Astrocyte of the spinal cord (primary cell): ENCODE measurements around the gene ADAMTS14.

ENCODE experiments used
- DNase-seq: peaks from one replicate; pipeline ENCODE4 v3.0.0; 2011; ENCODE audit warnings: low read depth, low spot score
- H3K4me3 ChIP-seq: 2 replicates; pipeline ENCODE4 v1.5.1; 2011; ENCODE audit warnings: low read depth, mild to moderate bottlenecking, low read length, moderate library complexity
- CTCF ChIP-seq: IDR thresholded peaks from 2 replicates; pipeline ENCODE4 v1.5.1; 2012; ENCODE audit warnings: low read depth, mild to moderate bottlenecking, low read length, inconsistent platforms
- in situ Hi-C: cut with HindIII; loops from 2 replicates; pipeline ENCODE4 v1.10.0; 2017; ENCODE audit warnings: low sequenced_read_pairs

Gene ADAMTS14

GRCh38 chr10:70680899-70681730 lies 8.8 kb downstream of the ADAMTS14 start:
- no peak overlapping the region for H3K4me3 ChIP-seq
- no peak for TF ChIP-seq CTCF
- in situ Hi-C loops, result no loop called here
- DNase-seq, result no peak

GRCh38 chr10:70681731-70682005 lies 9.4 kb downstream of the ADAMTS14 start:
- DNase-seq, result no peak
- H3K4me3 ChIP-seq, result no peak overlapping the region
- no peak for TF ChIP-seq CTCF
- in situ Hi-C loops, result no loop called here

DNA sequence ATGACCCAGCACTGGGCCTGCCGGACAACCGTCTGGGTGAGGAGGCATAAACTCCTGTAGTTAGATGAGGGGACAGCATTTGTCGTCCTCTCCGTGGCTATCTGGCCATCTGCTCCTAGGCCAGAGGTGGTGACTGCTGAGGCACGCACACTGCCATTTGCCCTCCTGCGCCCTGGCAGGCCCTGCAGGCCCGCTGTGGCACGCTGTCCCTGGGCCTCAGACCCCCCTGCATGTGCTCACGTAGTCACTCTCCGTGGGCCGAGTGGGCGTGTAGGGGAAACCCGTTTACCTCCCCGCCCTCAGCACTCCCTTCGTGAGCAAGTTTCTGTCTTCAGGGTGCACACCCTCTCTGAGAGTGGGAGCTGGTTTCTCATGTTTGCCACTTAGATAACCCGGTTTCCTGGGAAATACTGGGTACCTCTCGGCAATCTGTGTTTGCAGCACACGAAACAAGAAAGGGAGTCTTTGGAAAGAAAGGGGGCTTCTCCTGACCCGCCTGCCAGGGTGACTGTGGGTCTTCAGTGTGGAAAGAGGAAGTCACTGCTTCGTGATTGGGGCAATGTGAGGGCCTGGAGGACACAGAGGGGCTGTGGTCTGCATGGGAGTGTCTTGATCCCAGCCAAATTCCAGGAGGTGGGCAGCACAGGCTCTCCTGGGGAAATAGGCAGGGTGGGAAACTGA lies 10.8 kb downstream of the ADAMTS14 start:
- no peak overlapping the region for H3K4me3 ChIP-seq
- no peak for TF ChIP-seq CTCF
- DNase-seq, result no peak
- in situ Hi-C loops, result no loop called here

GRCh38 chr10:70683601-70683934 lies 11.3 kb downstream of the ADAMTS14 start:
- in situ Hi-C loops, result no loop called here
- DNase-seq, result no peak
- no peak overlapping the region for H3K4me3 ChIP-seq
- no peak for TF ChIP-seq CTCF

- DNase-seq, result no peak
- no peak overlapping the region for H3K4me3 ChIP-seq
- no peak for TF ChIP-seq CTCF
- in situ Hi-C loops, result no loop called here
These were observed 11.6 kb downstream of the ADAMTS14 start for GRCh38 chr10:70683940-70684339.

DNA sequence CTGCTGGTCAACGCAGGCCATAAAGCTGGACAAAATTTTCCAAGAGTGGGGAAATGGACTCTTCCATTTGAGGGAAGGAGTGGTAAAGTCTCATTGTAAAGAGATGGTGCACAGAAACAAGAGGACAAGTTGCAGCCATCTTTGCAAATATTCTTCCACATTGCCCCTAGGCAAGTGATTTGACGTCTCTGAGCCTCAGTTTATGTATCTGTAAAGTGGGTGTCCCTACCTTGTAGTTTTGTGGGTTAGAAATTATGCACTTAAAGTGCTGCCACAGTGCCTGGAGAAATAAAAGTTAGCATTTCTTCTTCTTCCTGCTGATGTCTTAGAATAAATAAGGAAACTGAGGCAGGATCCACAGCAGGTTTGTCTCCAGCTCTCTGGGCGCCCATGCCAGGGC lies 12.1 kb downstream of the ADAMTS14 start:
- in situ Hi-C loops, result no loop called here
- H3K4me3 ChIP-seq, result no peak overlapping the region
- DNase-seq, result no peak
- no peak for TF ChIP-seq CTCF
